A549 (cell line): ENCODE measurements around the gene FAM177B. TPM values are rescaled to one million over a fixed set of nuclear protein-coding genes. Genes with fewer than 3 reads are reported as not detected.
A peak's percentile ranks its signal among the peaks of the same experiment; 100 is the strongest.

ENCODE experiments used
- ATAC-seq, 2 experiments: fragments of 200-7000 bp in 1 of 2; fragments of >200 bp in 1 of 2; cut with Nextera tagmentation in 1 of 2; cut with Tn5 transposase in 1 of 2; 3 replicates each; pipeline versions ENCODE4 v1.8.0 to v1.9.1; 2018 to 2020; ENCODE audit warnings: mild to moderate bottlenecking in 1 of 2, moderate library complexity in 1 of 2
- CTCF ChIA-PET: fragments of 300-600 bp; sonication (Branson Sonifier 250); formaldehyde crosslinking; extraction: SDS; loops from one replicate; lab custom pipeline; 2021; ENCODE audit warnings: antibody characterized with exemption, inconsistent platforms; lab: Yijun Ruan, JAX
- POLR2A ChIA-PET: fragments of 350-600 bp; formaldehyde crosslinking; extraction: SDS; loops from one replicate; lab custom pipeline; 2021; ENCODE audit warnings: antibody characterized with exemption, inconsistent platforms; lab: Yijun Ruan, JAX
- DNase-seq, 2 experiments: peaks; one replicate each; pipeline versions ENCODE4 v3.0.0 to v3.0.0-alpha.2; 2011 to 2016; ENCODE audit warnings: low read depth in 1 of 2, low spot score in 1 of 2
- FAIRE-seq: peaks from 2 replicates; lab custom pipeline; 2011; peaks lifted over from hg19 to GRCh38; lab: Jason Lieb, UNC
- H3K27ac ChIP-seq, 2 experiments: fragments of >200 bp; sonication (Bioruptor Twin); formaldehyde crosslinking; 3 replicates each; pipeline ENCODE4 v1.5.1; 2016 to 2017
- H3K4me1 ChIP-seq: fragments of >200 bp; sonication (Bioruptor Twin); formaldehyde crosslinking; 3 replicates; pipeline ENCODE4 v1.6.1; 2016
- H3K4me2 ChIP-seq: fragments of >200 bp; sonication (Bioruptor Twin); formaldehyde crosslinking; 3 replicates; pipeline ENCODE4 v1.6.1; 2016
- H3K4me3 ChIP-seq: fragments of >200 bp; sonication (Bioruptor Twin); formaldehyde crosslinking; 3 replicates; pipeline ENCODE4 v1.5.1; 2016
- H3K9me3 ChIP-seq: fragments of >200 bp; sonication (Bioruptor Twin); formaldehyde crosslinking; 3 replicates; pipeline ENCODE4 v1.6.1; 2016
- CBX2 ChIP-seq: fragments of 200-600 bp; sonication (generic); IDR thresholded peaks from 2 replicates; pipeline ENCODE4 v1.6.1; 2016; ENCODE audit warnings: low read depth, mild to moderate bottlenecking, borderline replicate concordance
- EHF ChIP-seq: fragments of 250-450 bp; sonication (Bioruptor Pico); IDR thresholded peaks from 2 replicates; pipeline ENCODE4 v1.5.0; 2020; ENCODE audit warnings: mild to moderate bottlenecking
- EHMT2 ChIP-seq: fragments of 200-600 bp; sonication (generic); IDR thresholded peaks from 2 replicates; pipeline ENCODE4 v1.6.1; 2016; ENCODE audit warnings: antibody characterized with exemption, low read depth, mild to moderate bottlenecking, moderate library complexity
- ESRRA ChIP-seq: fragments of 150-350 bp; IDR thresholded peaks from 2 replicates; pipeline ENCODE4 v1.6.1; 2014; ENCODE audit warnings: mild to moderate bottlenecking, low read length, borderline replicate concordance
- FOSL2 ChIP-seq, 2 experiments: fragments of 450-650 bp in 1 of 2; fragments of >200 bp in 1 of 2; sonication (Bioruptor Twin) in 1 of 2; formaldehyde crosslinking; IDR thresholded peaks; 2 replicates each; pipeline versions ENCODE4 v1.5.0 to v1.6.1; 2016 to 2020; ENCODE audit warnings: mild to moderate bottlenecking in 1 of 2, moderate library complexity in 1 of 2
- GATA3 ChIP-seq: IDR thresholded peaks from 2 replicates; pipeline ENCODE4 v1.6.1; 2012; ENCODE audit warnings: borderline replicate concordance
- HEYL ChIP-seq: fragments of 250-450 bp; sonication (Bioruptor Pico); IDR thresholded peaks from 2 replicates; pipeline ENCODE4 v1.8.0; 2021; ENCODE audit warnings: mild to moderate bottlenecking, moderate library complexity
- HMGXB4 ChIP-seq: fragments of 250-450 bp; sonication (Bioruptor Pico); IDR thresholded peaks from 2 replicates; pipeline ENCODE4 v1.5.0; 2021; ENCODE audit warnings: mild to moderate bottlenecking, moderate library complexity, borderline replicate concordance
- KDM1A ChIP-seq: fragments of 200-600 bp; sonication (generic); IDR thresholded peaks from 2 replicates; pipeline ENCODE4 v1.6.1; 2016; ENCODE audit warnings: low read depth, mild to moderate bottlenecking
- KDM5A ChIP-seq: fragments of 200-600 bp; sonication (generic); IDR thresholded peaks from 2 replicates; pipeline ENCODE4 v1.6.1; 2016; ENCODE audit warnings: antibody characterized with exemption, mild to moderate bottlenecking
- MAFK ChIP-seq: fragments of 450-650 bp; IDR thresholded peaks from 2 replicates; pipeline ENCODE4 v1.6.1; 2014; ENCODE audit not compliant: partially characterized antibody
- MAX ChIP-seq: IDR thresholded peaks from 2 replicates; pipeline ENCODE4 v1.6.1; 2012
- NPAS2 ChIP-seq: fragments of 250-450 bp; sonication (Bioruptor Pico); IDR thresholded peaks from 2 replicates; pipeline ENCODE4 v1.8.0; 2022; ENCODE audit warnings: mild to moderate bottlenecking, moderate library complexity, borderline replicate concordance
- NR3C1 ChIP-seq: fragments of >200 bp; sonication (Bioruptor Twin); formaldehyde crosslinking; IDR thresholded peaks from 3 replicates; pipeline ENCODE4 v1.6.1; 2017
- POLR2A ChIP-seq: IDR thresholded peaks from 2 replicates; pipeline ENCODE4 v1.6.1; 2012; ENCODE audit warnings: mild to moderate bottlenecking, low read length
- RARB ChIP-seq: fragments of 250-450 bp; sonication (Bioruptor Pico); IDR thresholded peaks from 2 replicates; pipeline ENCODE4 v1.8.0; 2021; ENCODE audit warnings: mild to moderate bottlenecking, moderate library complexity
- REST ChIP-seq: fragments of 200-600 bp; sonication (generic); IDR thresholded peaks from 2 replicates; pipeline ENCODE4 v1.6.1; 2016; ENCODE audit warnings: antibody characterized with exemption, mild to moderate bottlenecking, moderate library complexity
- TFCP2L1 ChIP-seq: fragments of 250-450 bp; sonication (Bioruptor Pico); IDR thresholded peaks from 2 replicates; pipeline ENCODE4 v1.5.0; 2021; ENCODE audit warnings: mild to moderate bottlenecking
- ZNF302 ChIP-seq: fragments of 250-450 bp; sonication (Bioruptor Pico); IDR thresholded peaks from 2 replicates; pipeline ENCODE4 v1.9.0; 2021; ENCODE audit warnings: inconsistent platforms, mild to moderate bottlenecking, moderate library complexity
- ZSCAN20 ChIP-seq: fragments of 250-450 bp; sonication (Bioruptor Pico); IDR thresholded peaks from 2 replicates; pipeline ENCODE4 v1.8.0; 2022; ENCODE audit warnings: mild to moderate bottlenecking, moderate library complexity
- WGBS: methylation state at CpG from one replicate; pipeline ENCODE4 v1.1.6; 2017; ENCODE audit errors: missing lambda C conversion rate; 5-methylcytosine and 5-hydroxymethylcytosine counted together
- polyA plus RNA-seq, 4 experiments: library from polyadenylated mRNA; depleted of rRNA in 3 of 4; stranded (reverse); fragments of >200 nt; fragmentation: RNase III in 1 of 4; extraction: RNeasy Plus Mini Kit Qiagen cat#74134 plus additional on column Dnase treatment in 1 of 4; gene quantifications; 2 replicates in 3 of 4; 3 replicates in 1 of 4; pipeline ENCODE4 v1.2.3, GENCODE V29; 2011 to 2017
- TF ChIP-seq, protein P1 (sequence below): IDR thresholded peaks from 2 replicates; pipeline ENCODE4 v1.6.1; 2012
- TF ChIP-seq, protein P2 (sequence below): fragments of 450-650 bp; IDR thresholded peaks from 2 replicates; pipeline ENCODE4 v1.6.1; 2014; ENCODE audit warnings: antibody characterized with exemption
- TF ChIP-seq, protein P3 (sequence below): fragments of >200 bp; sonication (Bioruptor Twin); formaldehyde crosslinking; IDR thresholded peaks from 3 replicates; pipeline ENCODE4 v1.6.1; 2016

The FAM177B gene
- polyA plus RNA-seq, 2 of the 4 experiments (the other 2 are of a cell fraction) = not detected

DNA sequence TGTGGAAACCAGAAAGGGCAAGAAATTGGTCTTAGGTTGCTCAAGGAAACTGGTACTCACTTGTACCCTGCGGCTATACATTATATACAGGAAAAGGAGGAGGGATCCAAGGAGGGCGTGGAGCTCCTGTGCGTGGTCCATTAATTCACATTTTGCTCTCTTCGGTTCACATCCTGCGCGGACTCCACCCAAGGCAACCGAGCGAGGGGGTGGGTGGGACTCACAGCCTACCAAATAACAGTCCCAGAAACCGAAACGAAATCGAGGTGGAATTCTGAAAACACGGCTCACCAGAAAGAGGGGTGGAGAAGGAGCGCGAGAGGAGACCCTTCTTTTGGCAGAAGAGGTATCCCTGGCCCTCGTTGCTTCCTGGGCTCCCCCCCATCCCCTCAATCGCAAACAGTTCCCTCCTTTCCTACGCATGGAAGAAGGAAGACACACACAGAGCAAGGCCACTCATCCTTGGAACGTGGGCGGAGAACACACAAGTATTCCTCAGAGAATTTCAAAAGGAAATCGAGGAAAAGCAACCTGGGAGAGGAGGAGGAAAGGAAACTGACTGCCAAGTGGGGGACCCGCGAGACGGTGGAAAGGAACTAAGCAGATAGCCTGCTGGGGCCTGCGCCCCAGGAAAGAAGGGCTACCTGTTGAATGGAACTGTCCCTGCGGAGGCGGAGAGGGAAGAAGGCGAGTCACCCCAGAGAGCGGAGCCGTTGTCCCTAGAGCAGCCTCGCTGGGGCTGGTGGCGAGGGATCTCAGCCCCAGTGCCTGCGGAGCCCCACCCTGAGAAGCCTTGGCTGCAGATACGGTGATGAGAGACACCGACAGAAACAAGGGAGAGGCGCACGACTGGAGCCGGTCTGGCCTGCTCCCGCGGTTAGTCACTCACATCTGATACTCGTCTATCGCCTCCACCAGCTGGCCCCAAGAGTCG is 25.4 kb upstream of the FAM177B start:
- ChIA-PET CTCF (interaction anchor here (1.0 to 1.5 kb wide), 4 partner anchors 10 to 246 kb away, joined by 3 to 6 read pairs (median 4); no protein-coding TSS in a partner anchor), POLR2A (interaction anchor here (1.1 to 1.8 kb wide), 2 partner anchors 68 to 246 kb away, joined by 5 to 7 read pairs; no protein-coding TSS in a partner anchor)
- Histone ChIP-seq H3K4me3 (peak overlapping the region; percentile 74), H3K27ac (peak overlapping the region; percentile 99 to 100), H3K4me1 (peaks cover 20% of the 10 kb centered on the region), H3K9me3 (no peaks in the 10 kb centered on the region), H3K4me2 (peak overlapping the region; percentile 97)
- peak; percentile 55 to 58 for DNase-seq
- ATAC-seq = peak; percentile 71 to 72
- FAIRE-seq = no peak
- TF ChIP-seq ZSCAN20 (CRISPR knock-in tag) = no peak
- no peak for TF ChIP-seq CBX2
- peak; percentile 31; the same call in 1 of the 2 replicates for TF ChIP-seq POLR2A
- TF ChIP-seq HEYL (CRISPR knock-in tag) = no peak
- WGBS = 2% methylated on average over 38 of the region's 42 CpGs

DNA sequence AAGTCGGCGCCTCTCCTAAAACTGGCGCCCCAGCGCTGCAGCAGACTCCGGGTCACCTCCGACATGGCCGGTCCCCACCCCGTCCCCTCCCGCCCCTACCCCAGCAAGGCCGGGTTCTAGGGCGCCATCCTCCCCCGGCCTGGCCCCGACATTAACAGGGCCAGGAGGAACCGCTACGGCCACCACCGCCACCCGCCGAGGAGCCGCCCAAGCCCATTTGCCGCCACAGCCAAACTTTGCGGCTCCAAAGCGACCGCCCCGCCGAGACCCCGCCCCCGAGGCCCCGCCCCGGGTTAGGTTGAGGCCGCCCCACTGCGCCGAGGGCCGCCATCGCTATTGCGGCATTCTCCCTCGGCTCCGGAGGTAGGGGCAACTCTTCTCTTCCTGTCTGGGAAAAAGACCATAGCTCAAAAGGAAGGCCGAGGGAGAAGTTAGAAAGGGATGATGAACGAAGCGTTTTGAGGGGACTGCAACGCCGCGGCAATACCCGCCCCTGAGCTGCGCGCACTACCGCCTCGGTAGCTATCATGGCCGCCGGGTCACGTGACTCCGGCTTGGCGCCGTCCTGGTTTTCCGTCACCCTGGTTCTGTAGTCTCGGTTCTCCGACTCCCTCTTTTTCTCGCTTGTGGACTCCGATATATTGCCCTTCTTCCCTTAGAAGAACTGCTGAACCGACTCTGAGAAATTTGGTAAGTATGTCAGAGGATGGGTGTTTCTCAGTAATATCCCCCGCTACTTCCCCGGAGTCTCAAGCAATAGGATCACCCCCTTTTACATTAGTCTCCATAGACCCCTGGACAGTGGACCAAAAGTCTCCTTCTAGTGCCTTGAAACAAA is 24.5 kb upstream of the FAM177B start, which contains the start of the genes AIDA and BROX:
Gene AIDA (minus strand): TSS at position 239 of the 838 bp plus-strand sequence. CDS start 174 bp downstream, at position 65.
Gene BROX (plus strand): TSS at position 312 of the 838 bp plus-strand sequence. CDS start 3,136 bp downstream, outside the sequence.
- H3K27ac ChIP-seq = peak within 1 kb of the TSS; percentile 99 to 100
- ATAC-seq (peak; percentile 86 to 91), FAIRE-seq (no peak), DNase-seq (peak; percentile 83 to 85)
- peaks cover 20% of the 10 kb centered on the region for H3K4me1 ChIP-seq
- ChIA-PET CTCF (interaction anchor here (1.0 to 1.5 kb wide), 6 partner anchors 13 to 462 kb away, joined by 3 to 5 read pairs (median 4); no protein-coding TSS in a partner anchor), POLR2A (interaction anchor here (0.6 to 1.8 kb wide), 7 partner anchors 19 to 651 kb away, joined by 3 to 7 read pairs (median 5); no protein-coding TSS in a partner anchor)
- WGBS = under 1% methylated on average over 31 of the region's 62 CpGs
- H3K9me3 ChIP-seq = no peaks in the 10 kb centered on the region
- H3K4me3 ChIP-seq = peak within 1 kb of the TSS; percentile 74
- H3K4me2 ChIP-seq = peak within 1 kb of the TSS; percentile 97
- TF ChIP-seq, protein P1, sequence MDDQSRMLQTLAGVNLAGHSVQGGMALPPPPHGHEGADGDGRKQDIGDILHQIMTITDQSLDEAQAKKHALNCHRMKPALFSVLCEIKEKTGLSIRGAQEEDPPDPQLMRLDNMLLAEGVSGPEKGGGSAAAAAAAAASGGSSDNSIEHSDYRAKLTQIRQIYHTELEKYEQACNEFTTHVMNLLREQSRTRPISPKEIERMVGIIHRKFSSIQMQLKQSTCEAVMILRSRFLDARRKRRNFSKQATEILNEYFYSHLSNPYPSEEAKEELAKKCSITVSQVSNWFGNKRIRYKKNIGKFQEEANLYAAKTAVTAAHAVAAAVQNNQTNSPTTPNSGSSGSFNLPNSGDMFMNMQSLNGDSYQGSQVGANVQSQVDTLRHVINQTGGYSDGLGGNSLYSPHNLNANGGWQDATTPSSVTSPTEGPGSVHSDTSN = no peak
- TF ChIP-seq EHF (CRISPR knock-in tag) = peak; percentile 77; the same call in 1 of the 2 replicates
- peak; percentile 36; the same call in 1 of the 2 replicates for TF ChIP-seq REST
- no peak; the same call in 1 of the 2 replicates for TF ChIP-seq NPAS2 (CRISPR knock-in tag)
- 0 out of 2 replicates have a peak, but pooled peaks have one; percentile 21 for TF ChIP-seq TFCP2L1 (CRISPR knock-in tag)
- no peak for TF ChIP-seq ZNF302 (CRISPR knock-in tag)
- TF ChIP-seq, protein P2, sequence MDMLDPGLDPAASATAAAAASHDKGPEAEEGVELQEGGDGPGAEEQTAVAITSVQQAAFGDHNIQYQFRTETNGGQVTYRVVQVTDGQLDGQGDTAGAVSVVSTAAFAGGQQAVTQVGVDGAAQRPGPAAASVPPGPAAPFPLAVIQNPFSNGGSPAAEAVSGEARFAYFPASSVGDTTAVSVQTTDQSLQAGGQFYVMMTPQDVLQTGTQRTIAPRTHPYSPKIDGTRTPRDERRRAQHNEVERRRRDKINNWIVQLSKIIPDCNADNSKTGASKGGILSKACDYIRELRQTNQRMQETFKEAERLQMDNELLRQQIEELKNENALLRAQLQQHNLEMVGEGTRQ = peak; percentile 97
- TF ChIP-seq, protein P3, sequence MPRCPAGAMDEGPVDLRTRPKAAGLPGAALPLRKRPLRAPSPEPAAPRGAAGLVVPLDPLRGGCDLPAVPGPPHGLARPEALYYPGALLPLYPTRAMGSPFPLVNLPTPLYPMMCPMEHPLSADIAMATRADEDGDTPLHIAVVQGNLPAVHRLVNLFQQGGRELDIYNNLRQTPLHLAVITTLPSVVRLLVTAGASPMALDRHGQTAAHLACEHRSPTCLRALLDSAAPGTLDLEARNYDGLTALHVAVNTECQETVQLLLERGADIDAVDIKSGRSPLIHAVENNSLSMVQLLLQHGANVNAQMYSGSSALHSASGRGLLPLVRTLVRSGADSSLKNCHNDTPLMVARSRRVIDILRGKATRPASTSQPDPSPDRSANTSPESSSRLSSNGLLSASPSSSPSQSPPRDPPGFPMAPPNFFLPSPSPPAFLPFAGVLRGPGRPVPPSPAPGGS = no peak
- 0 out of 2 replicates have a peak, but pooled peaks have one; percentile 37 for TF ChIP-seq MAX
- no peak for TF ChIP-seq KDM1A
- TF ChIP-seq CBX2 = no peak
- no peak for TF ChIP-seq EHMT2
- 0 out of 2 replicates have a peak, but pooled peaks have one; percentile 34 for TF ChIP-seq KDM5A
- no peak for TF ChIP-seq ESRRA
- TF ChIP-seq HMGXB4 (CRISPR knock-in tag) = peak; percentile 66; the same call in 1 of the 2 replicates
- TF ChIP-seq FOSL2 (IDR thresholded peaks at IDR 0.05) = no peak
- no peak; the same call in 1 of the 2 replicates for TF ChIP-seq FOSL2 (CRISPR knock-in tag; IDR thresholded peaks at IDR 0.05)
- TF ChIP-seq NR3C1 = no peak
- TF ChIP-seq RARB (CRISPR knock-in tag) = peak; percentile 46; the same call in 1 of the 2 replicates
- TF ChIP-seq MAFK = no peak
- no peak for TF ChIP-seq GATA3
